B cell (primary cell): ENCODE measurements around the gene BMP6. TPM values are rescaled to one million over a fixed set of nuclear protein-coding genes. Genes with fewer than 3 reads are reported as not detected.

ENCODE experiments used
- ATAC-seq: fragments of 200-7000 bp; cut with Tn5 transposase; one replicate; pipeline ENCODE4 v1.10.0; 2021; ENCODE audit warnings: low read depth, mild to moderate bottlenecking, moderate number of reproducible peaks, moderate library complexity
- CTCF ChIA-PET: fragments of 350-600 bp; sonication (Branson Sonifier 250); formaldehyde crosslinking; loops from one replicate; lab custom pipeline; 2021; ENCODE audit warnings: antibody characterized with exemption, inconsistent platforms; lab: Charles Lee
- POLR2A ChIA-PET: fragments of 350-600 bp; sonication (Branson Sonifier 250); formaldehyde crosslinking; loops from one replicate; lab custom pipeline; 2021; ENCODE audit warnings: antibody characterized with exemption; lab: Charles Lee
- DNase-seq: peaks from one replicate; pipeline ENCODE4 v3.0.0; 2013
- H2AFZ ChIP-seq: 2 replicates; pipeline ENCODE4 v1.6.1; 2012; ENCODE audit warnings: mild to moderate bottlenecking, low read depth, low read length; ENCODE audit not compliant: insufficient read depth, poor library complexity, severe bottlenecking
- H3K27ac ChIP-seq, 2 donors: 1 replicate in 1 of 2; 2 replicates in 1 of 2; pipeline ENCODE4 v1.5.1; 2012 to 2013; ENCODE audit warnings: low read length in 2 of 2, mild to moderate bottlenecking in 2 of 2, moderate library complexity in 1 of 2
- H3K27me3 ChIP-seq, 4 experiments: fragments of 200-600 bp in 1 of 4; sonication (generic) in 1 of 4; replicated peaks in 1 of 4; 1 replicate in 2 of 4; 2 replicates in 2 of 4; pipeline versions ENCODE4 v1.6.1 to v1.7.0; 2013 to 2016; ENCODE audit warnings: low read length in 3 of 4, mild to moderate bottlenecking in 2 of 4, mixed read lengths in 1 of 4, moderate library complexity in 1 of 4; ENCODE audit not compliant: insufficient read depth in 4 of 4, control insufficient read depth in 3 of 4; ENCODE audit errors: control extremely low read depth in 1 of 4
- H3K36me3 ChIP-seq, 2 experiments: replicated peaks in 1 of 2; 1 replicate in 1 of 2; 2 replicates in 1 of 2; pipeline versions ENCODE4 v1.6.1 to v1.7.1; 2013; ENCODE audit warnings: low read length in 1 of 2; ENCODE audit not compliant: insufficient read depth in 2 of 2, control insufficient read depth in 1 of 2; ENCODE audit errors: control extremely low read depth in 1 of 2, extremely low read depth in 1 of 2
- H3K4me1 ChIP-seq, 2 donors: fragments of 200-600 bp in 1 of 2; sonication (generic) in 1 of 2; 1 replicate in 1 of 2; 2 replicates in 1 of 2; pipeline versions ENCODE4 v1.5.1 to v1.6.1; 2013 to 2017; ENCODE audit warnings: low read length in 2 of 2; ENCODE audit not compliant: control insufficient read depth in 2 of 2, insufficient read depth in 2 of 2
- H3K4me2 ChIP-seq: replicated peaks from 2 replicates; pipeline ENCODE3; 2012; ENCODE audit warnings: mild to moderate bottlenecking, low read depth, low read length; ENCODE audit not compliant: poor library complexity, severe bottlenecking
- H3K4me3 ChIP-seq, 5 experiments: fragments of 200-600 bp in 1 of 5; sonication (generic) in 1 of 5; 1 replicate in 3 of 5; 2 replicates in 2 of 5; pipeline versions ENCODE4 v1.5.1 to v1.7.0; 2011 to 2016; ENCODE audit warnings: low read length in 4 of 5, mild to moderate bottlenecking in 4 of 5, low read depth in 2 of 5, control low read depth in 1 of 5, moderate library complexity in 1 of 5; ENCODE audit not compliant: insufficient read depth in 1 of 5; ENCODE audit errors: control extremely low read depth in 1 of 5, extremely low read depth in 1 of 5
- H3K79me2 ChIP-seq: fragments of 200-600 bp; sonication (generic); one replicate; pipeline ENCODE4 v1.6.0; 2016; ENCODE audit warnings: low read length; ENCODE audit not compliant: control insufficient read depth, insufficient read depth
- H3K9ac ChIP-seq: fragments of 200-600 bp; sonication (generic); 2 replicates; pipeline ENCODE4 v1.6.1; 2017; ENCODE audit warnings: mild to moderate bottlenecking, low read length, moderate library complexity
- H3K9me3 ChIP-seq, 3 donors: one replicate each; pipeline versions ENCODE4 v1.6.1 to v1.7.1; 2013; ENCODE audit warnings: low read length in 2 of 3; ENCODE audit not compliant: control insufficient read depth in 2 of 3, insufficient read depth in 1 of 3; ENCODE audit errors: control extremely low read depth in 1 of 3
- H4K20me1 ChIP-seq: 2 replicates; pipeline ENCODE4 v1.6.0; 2012; ENCODE audit warnings: mild to moderate bottlenecking, low read length; ENCODE audit not compliant: insufficient read depth, control insufficient read depth, poor library complexity, severe bottlenecking
- H3K27ac Mint-ChIP-seq: one replicate; pipeline ENCODE4 v1.8.0; 2021; ENCODE audit warnings: mixed read lengths
- H3K27me3 Mint-ChIP-seq: one replicate; pipeline ENCODE4 v1.8.0; 2021; ENCODE audit warnings: mixed read lengths
- H3K4me1 Mint-ChIP-seq: one replicate; pipeline ENCODE4 v1.8.0; 2021; ENCODE audit warnings: mixed read lengths
- H3K4me3 Mint-ChIP-seq: one replicate; pipeline ENCODE4 v1.8.0; 2021; ENCODE audit warnings: mixed read lengths
- H3K9me3 Mint-ChIP-seq: one replicate; pipeline ENCODE4 v1.8.0; 2022; ENCODE audit warnings: mixed read lengths; ENCODE audit not compliant: insufficient read depth
- EZH2 ChIP-seq: IDR thresholded peaks from 2 replicates; pipeline ENCODE4 v1.6.1; 2012; ENCODE audit warnings: borderline replicate concordance, low read depth, mild to moderate bottlenecking, moderate library complexity, low read length; ENCODE audit not compliant: insufficient read depth, poor library complexity, severe bottlenecking
- WGBS: methylation state at CpG from one replicate; pipeline ENCODE4 v1.1.5; 2013; ENCODE audit warnings: missing lambda C conversion rate; ENCODE audit not compliant: insufficient coverage; 5-methylcytosine and 5-hydroxymethylcytosine counted together
- intact Hi-C: fragments of 100-400 bp; cut with micrococcal nuclease; formaldehyde crosslinking; loops from one replicate; pipeline ENCODE4 v1.10.0; 2022
- polyA plus RNA-seq: library from polyadenylated mRNA; depleted of rRNA; stranded (reverse); fragments of >200 nt; gene quantifications from 2 replicates; pipeline ENCODE4 v1.2.3, GENCODE V29; 2012
- total RNA-seq, 2 donors: library from RNA; stranded (reverse); fragments of 120-200 nt in 1 of 2; gene quantifications; 1 replicate in 1 of 2; 2 replicates in 1 of 2; pipeline versions ENCODE4 v1.2.3 to v1.2.4, GENCODE V29; 2013 to 2022
- TF ChIP-seq, protein P1 (sequence below): fragments of 200-600 bp; IDR thresholded peaks from one replicate; pipeline ENCODE4 v1.8.0; 2022; ENCODE audit warnings: antibody characterized with exemption, mild to moderate bottlenecking

BMP6 gene
- total and polyA plus RNA-seq, 2 donors (not counting 1 experiment from before 2014, with no cell fraction given): 0.43 to 2.9 TPM

- peaks cover 0 to 10% (median 0%) of the 10 kb centered on the region in 4 experiments for H3K27me3 ChIP-seq
- no peaks in the 10 kb centered on the region for H4K20me1 ChIP-seq
- Mint-ChIP-seq H3K9me3 (no peaks in the 10 kb centered on the region), H3K4me3 (peak overlapping the region; percentile 11), H3K4me1 (peaks cover 11% of the 10 kb centered on the region), H3K27me3 (peaks cover 28% of the 10 kb centered on the region), H3K27ac (peak overlapping the region; percentile 62)
- H3K9me3 ChIP-seq: no peaks in the 10 kb centered on the region
- no peak overlapping the region for H3K27ac ChIP-seq
- peak overlapping the region; percentile 4 for H3K4me2 ChIP-seq
- peak; percentile 62 for DNase-seq
- no peak overlapping the region for H3K4me3 ChIP-seq
- ChIA-PET CTCF (no interaction called here), POLR2A (no interaction called here)
- intact Hi-C loops: no loop called here
- H3K9ac ChIP-seq: no peak overlapping the region
- ATAC-seq: peak; percentile 75
- H2AFZ ChIP-seq: peak overlapping the region; percentile 20
- 30% methylated on average over 3 of the region's 12 CpGs for WGBS
- TF ChIP-seq, protein P1, sequence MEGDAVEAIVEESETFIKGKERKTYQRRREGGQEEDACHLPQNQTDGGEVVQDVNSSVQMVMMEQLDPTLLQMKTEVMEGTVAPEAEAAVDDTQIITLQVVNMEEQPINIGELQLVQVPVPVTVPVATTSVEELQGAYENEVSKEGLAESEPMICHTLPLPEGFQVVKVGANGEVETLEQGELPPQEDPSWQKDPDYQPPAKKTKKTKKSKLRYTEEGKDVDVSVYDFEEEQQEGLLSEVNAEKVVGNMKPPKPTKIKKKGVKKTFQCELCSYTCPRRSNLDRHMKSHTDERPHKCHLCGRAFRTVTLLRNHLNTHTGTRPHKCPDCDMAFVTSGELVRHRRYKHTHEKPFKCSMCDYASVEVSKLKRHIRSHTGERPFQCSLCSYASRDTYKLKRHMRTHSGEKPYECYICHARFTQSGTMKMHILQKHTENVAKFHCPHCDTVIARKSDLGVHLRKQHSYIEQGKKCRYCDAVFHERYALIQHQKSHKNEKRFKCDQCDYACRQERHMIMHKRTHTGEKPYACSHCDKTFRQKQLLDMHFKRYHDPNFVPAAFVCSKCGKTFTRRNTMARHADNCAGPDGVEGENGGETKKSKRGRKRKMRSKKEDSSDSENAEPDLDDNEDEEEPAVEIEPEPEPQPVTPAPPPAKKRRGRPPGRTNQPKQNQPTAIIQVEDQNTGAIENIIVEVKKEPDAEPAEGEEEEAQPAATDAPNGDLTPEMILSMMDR: no peak
- TF ChIP-seq EZH2: no peak
- H3K36me3 ChIP-seq: no peaks in the 10 kb centered on the region
- H3K79me2 ChIP-seq: no peaks in the 10 kb centered on the region
- H3K4me1 ChIP-seq: peaks cover 3 to 11% of the 10 kb centered on the region in 2 donors
Observed at GRCh38 chr6:7697820-7698623, 27.9 kb upstream of the BMP6 start.

DNA sequence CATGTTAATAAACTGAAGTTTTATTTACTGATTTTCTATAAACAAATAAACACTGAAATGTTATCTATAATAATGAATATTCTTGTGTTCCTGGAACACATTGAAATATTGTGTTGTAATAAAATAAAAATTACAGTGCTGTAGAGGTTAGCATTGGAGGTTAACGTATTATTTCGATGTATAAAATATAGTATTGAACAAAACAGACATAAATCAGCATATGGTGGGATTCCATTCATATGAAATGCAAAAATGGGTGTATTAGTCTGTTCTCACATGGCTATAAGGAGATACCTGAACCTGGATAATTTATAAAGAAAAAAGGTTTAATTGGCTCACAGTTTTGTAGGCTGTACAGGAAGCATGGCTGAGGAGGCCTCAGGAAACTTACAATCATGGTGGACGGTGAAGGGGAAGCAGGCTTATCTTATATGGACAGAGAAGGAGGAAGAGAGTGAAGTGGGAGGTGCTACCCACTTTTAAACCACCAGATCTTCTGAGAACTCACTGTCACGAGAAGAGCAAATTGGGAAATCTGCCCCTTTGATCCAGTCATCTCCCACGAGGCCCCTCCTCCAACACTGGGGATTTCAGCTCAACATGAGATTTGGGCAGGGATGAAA, 24.6 kb upstream of the BMP6 start:
- no peak overlapping the region for H3K4me3 ChIP-seq

More for the DNA sequence above, 24.6 kb upstream of the BMP6 start:
- H3K4me2 ChIP-seq: no peak overlapping the region
- no peak overlapping the region for H3K27ac ChIP-seq
- no peak overlapping the region for H3K27ac Mint-ChIP-seq
- H3K4me1 ChIP-seq: peaks cover 3 to 11% of the 10 kb centered on the region in 2 donors
- H3K4me3 Mint-ChIP-seq: no peak overlapping the region
- no peaks in the 10 kb centered on the region for H3K79me2 ChIP-seq
- H3K4me1 Mint-ChIP-seq: peaks cover 11% of the 10 kb centered on the region
- no peaks in the 10 kb centered on the region for H3K36me3 ChIP-seq
- peaks cover 0 to 10% (median 2%) of the 10 kb centered on the region in 4 experiments for H3K27me3 ChIP-seq
- H3K9ac ChIP-seq: no peak overlapping the region
- no peaks in the 10 kb centered on the region for H4K20me1 ChIP-seq
- no peak for ATAC-seq
- intact Hi-C loops: no loop called here
- H3K9me3 Mint-ChIP-seq: no peaks in the 10 kb centered on the region
- no peaks in the 10 kb centered on the region for H3K9me3 ChIP-seq
- H3K27me3 Mint-ChIP-seq: peaks cover 28% of the 10 kb centered on the region
- 55% methylated on average over 3 of the region's 5 CpGs for WGBS
- ChIA-PET POLR2A (no interaction called here), CTCF (no interaction called here)
- no peak for DNase-seq
- TF ChIP-seq EZH2: no peak
- TF ChIP-seq, protein P1: no peak
- H2AFZ ChIP-seq: no peak overlapping the region
